ENCODE results near the gene DDX1. TPM values are rescaled to one million over a fixed set of nuclear protein-coding genes. Genes with fewer than 3 reads are reported as not detected.

The DDX1 gene
- total RNA-seq, 1 experiment from 2014 or later, result 106 TPM

GRCh38 chr2:15615301-15615920 lies 23.7 kb downstream of the DDX1 start:
- intact Hi-C loops (cut with micrococcal nuclease; ENCODE audit: unreplicated experiment), result no loop called here
- CTCF ChIA-PET, result no interaction called here
- no peak for DNase-seq
- Mint-ChIP-seq H3K27ac (ENCODE audit: unreplicated experiment) (no peak overlapping the region), H3K4me1 (ENCODE audit: low read depth, unreplicated experiment) (no peaks in the 10 kb centered on the region), H3K4me3 (ENCODE audit: low read depth, unreplicated experiment) (no peak overlapping the region), H3K9me3 (ENCODE audit: low read depth, unreplicated experiment) (no peaks in the 10 kb centered on the region), H3K27me3 (ENCODE audit: unreplicated experiment) (no peaks in the 10 kb centered on the region), H3K36me3 (ENCODE audit: insufficient read depth, unreplicated experiment) (peaks cover 31% of the 10 kb centered on the region)
- BruUV-seq (replicated peaks), result TSS peak; percentile 16
- TF ChIP-seq, protein P1, sequence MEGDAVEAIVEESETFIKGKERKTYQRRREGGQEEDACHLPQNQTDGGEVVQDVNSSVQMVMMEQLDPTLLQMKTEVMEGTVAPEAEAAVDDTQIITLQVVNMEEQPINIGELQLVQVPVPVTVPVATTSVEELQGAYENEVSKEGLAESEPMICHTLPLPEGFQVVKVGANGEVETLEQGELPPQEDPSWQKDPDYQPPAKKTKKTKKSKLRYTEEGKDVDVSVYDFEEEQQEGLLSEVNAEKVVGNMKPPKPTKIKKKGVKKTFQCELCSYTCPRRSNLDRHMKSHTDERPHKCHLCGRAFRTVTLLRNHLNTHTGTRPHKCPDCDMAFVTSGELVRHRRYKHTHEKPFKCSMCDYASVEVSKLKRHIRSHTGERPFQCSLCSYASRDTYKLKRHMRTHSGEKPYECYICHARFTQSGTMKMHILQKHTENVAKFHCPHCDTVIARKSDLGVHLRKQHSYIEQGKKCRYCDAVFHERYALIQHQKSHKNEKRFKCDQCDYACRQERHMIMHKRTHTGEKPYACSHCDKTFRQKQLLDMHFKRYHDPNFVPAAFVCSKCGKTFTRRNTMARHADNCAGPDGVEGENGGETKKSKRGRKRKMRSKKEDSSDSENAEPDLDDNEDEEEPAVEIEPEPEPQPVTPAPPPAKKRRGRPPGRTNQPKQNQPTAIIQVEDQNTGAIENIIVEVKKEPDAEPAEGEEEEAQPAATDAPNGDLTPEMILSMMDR (IDR thresholded peaks at IDR 0.05; ENCODE audit: unreplicated experiment), result no peak

DNA sequence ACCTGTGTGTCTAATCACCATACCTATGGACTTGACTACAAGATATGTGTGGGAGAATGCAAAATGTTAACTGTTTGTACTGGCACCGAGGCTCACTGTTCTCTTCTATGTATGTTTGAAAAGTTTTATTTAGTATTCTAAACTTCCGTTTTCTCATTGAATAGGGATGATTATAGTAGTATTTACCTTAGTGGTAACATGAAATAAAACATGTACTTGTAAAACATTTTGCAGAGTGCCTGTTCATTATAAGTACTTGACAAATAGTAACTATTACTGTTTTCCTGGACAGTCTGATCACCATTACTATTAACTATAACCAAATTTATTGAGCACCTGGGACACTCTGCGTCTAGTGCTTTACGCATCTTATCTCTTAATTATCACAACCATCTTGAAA lies 24.8 kb downstream of the DDX1 start:
- no TSS peak for BruUV-seq (replicated peaks)
- TF ChIP-seq, protein P1 (IDR thresholded peaks at IDR 0.05; ENCODE audit: unreplicated experiment), result no peak
- peaks cover 31% of the 10 kb centered on the region for H3K36me3 Mint-ChIP-seq (ENCODE audit: insufficient read depth, unreplicated experiment)
- no peak overlapping the region for H3K27ac Mint-ChIP-seq (ENCODE audit: unreplicated experiment)
- CTCF ChIA-PET, result no interaction called here
- no peak for DNase-seq
- no peak overlapping the region for H3K4me3 Mint-ChIP-seq (ENCODE audit: low read depth, unreplicated experiment)
- H3K4me1 Mint-ChIP-seq (ENCODE audit: low read depth, unreplicated experiment), result no peaks in the 10 kb centered on the region
- no peaks in the 10 kb centered on the region for H3K9me3 Mint-ChIP-seq (ENCODE audit: low read depth, unreplicated experiment)
- no peaks in the 10 kb centered on the region for H3K27me3 Mint-ChIP-seq (ENCODE audit: unreplicated experiment)
- intact Hi-C loops (cut with micrococcal nuclease; ENCODE audit: unreplicated experiment), result no loop called here

- Mint-ChIP-seq H3K36me3 (ENCODE audit: insufficient read depth, unreplicated experiment) (peaks cover 29% of the 10 kb centered on the region), H3K27me3 (ENCODE audit: unreplicated experiment) (no peaks in the 10 kb centered on the region), H3K4me3 (ENCODE audit: low read depth, unreplicated experiment) (no peak overlapping the region), H3K9me3 (ENCODE audit: low read depth, unreplicated experiment) (no peaks in the 10 kb centered on the region), H3K4me1 (ENCODE audit: low read depth, unreplicated experiment) (no peaks in the 10 kb centered on the region), H3K27ac (ENCODE audit: unreplicated experiment) (no peak overlapping the region)
- BruUV-seq (replicated peaks), result no TSS peak
- CTCF ChIA-PET, result no interaction called here
- intact Hi-C loops (cut with micrococcal nuclease; ENCODE audit: unreplicated experiment), result no loop called here
- TF ChIP-seq, protein P1 (IDR thresholded peaks at IDR 0.05; ENCODE audit: unreplicated experiment), result no peak
- no peak for DNase-seq
Measured at GRCh38 chr2:15616850-15617777, 25.4 kb downstream of the DDX1 start.

GRCh38 chr2:15617778-15618448 lies 26.2 kb downstream of the DDX1 start:
- TF ChIP-seq, protein P1 (IDR thresholded peaks at IDR 0.05; ENCODE audit: unreplicated experiment), result no peak
- no peaks in the 10 kb centered on the region for H3K4me1 Mint-ChIP-seq (ENCODE audit: low read depth, unreplicated experiment)
- intact Hi-C loops (cut with micrococcal nuclease; ENCODE audit: unreplicated experiment), result no loop called here
- H3K36me3 Mint-ChIP-seq (ENCODE audit: insufficient read depth, unreplicated experiment), result peaks cover 22% of the 10 kb centered on the region
- H3K4me3 Mint-ChIP-seq (ENCODE audit: low read depth, unreplicated experiment), result no peak overlapping the region
- DNase-seq, result no peak
- no TSS peak for BruUV-seq (replicated peaks)
- H3K9me3 Mint-ChIP-seq (ENCODE audit: low read depth, unreplicated experiment), result no peaks in the 10 kb centered on the region
- H3K27ac Mint-ChIP-seq (ENCODE audit: unreplicated experiment), result no peak overlapping the region
- H3K27me3 Mint-ChIP-seq (ENCODE audit: unreplicated experiment), result no peaks in the 10 kb centered on the region
- CTCF ChIA-PET, result no interaction called here

Measured in Calu3 (cell line).